ENCODE measurements around the gene SAPCD1.
"Not testable (repeated sequence)": the region's sequence is repeated elsewhere in the genome, so short reads cannot be mapped to it uniquely, and the experiment has no call there.

The SAPCD1 gene

GRCh38 chr6:31782126-31782855 lies 19.8 kb downstream of the SAPCD1 start:
- Histone ChIP-seq H3K4me3 (no peak overlapping the region), H3K27me3 (ENCODE audit: low read depth) (no peaks in the 10 kb centered on the region), H3K9me3 (no peaks in the 10 kb centered on the region), H3K4me1 (peaks cover under 1% of the 10 kb centered on the region), H3K36me3 (replicated peaks) (peaks cover 89% of the 10 kb centered on the region)
- in situ Hi-C loops (cut with MboI; ENCODE audit: low sequenced_read_pairs): no loop called here
- no peak for DNase-seq (ENCODE audit: low spot score in 2 of 2)

GRCh38 chr6:31784098-31784925 lies 21.9 kb downstream of the SAPCD1 start:
- DNase-seq (ENCODE audit: low spot score in 2 of 2): no peak
- Histone ChIP-seq H3K9me3 (no peaks in the 10 kb centered on the region), H3K4me3 (no peak overlapping the region), H3K36me3 (replicated peaks) (peaks cover 87% of the 10 kb centered on the region), H3K27me3 (ENCODE audit: low read depth) (no peaks in the 10 kb centered on the region), H3K4me1 (no peaks in the 10 kb centered on the region)
- in situ Hi-C loops (cut with MboI; ENCODE audit: low sequenced_read_pairs): no loop called here

- Histone ChIP-seq H3K36me3 (replicated peaks) (peaks cover 85% of the 10 kb centered on the region), H3K4me1 (no peaks in the 10 kb centered on the region)
- in situ Hi-C loops (cut with MboI; ENCODE audit: low sequenced_read_pairs): no loop called here
Observed at GRCh38 chr6:31785475-31785874, 23.0 kb downstream of the SAPCD1 start.

GRCh38 chr6:31791324-31792089 lies 29.1 kb downstream of the SAPCD1 start:
- H3K27me3 ChIP-seq (ENCODE audit: low read depth): no peaks in the 10 kb centered on the region
- H3K9me3 ChIP-seq: no peaks in the 10 kb centered on the region
- in situ Hi-C loops (cut with MboI; ENCODE audit: low sequenced_read_pairs): no loop called here
- peaks cover 8% of the 10 kb centered on the region for H3K4me1 ChIP-seq
- no peak overlapping the region for H3K4me3 ChIP-seq
- peaks cover 57% of the 10 kb centered on the region for H3K36me3 ChIP-seq (replicated peaks)
- DNase-seq (ENCODE audit: low spot score in 2 of 2): peak; percentile 81 to 85

More at GRCh38 chr6:31785475-31785874, 23.0 kb downstream of the SAPCD1 start:
- no peak for DNase-seq (ENCODE audit: low spot score in 2 of 2)
- Histone ChIP-seq H3K4me3 (no peak overlapping the region), H3K27me3 (ENCODE audit: low read depth) (no peaks in the 10 kb centered on the region), H3K9me3 (no peaks in the 10 kb centered on the region)

GRCh38 chr6:31792090-31792374 lies 29.6 kb downstream of the SAPCD1 start:
- Histone ChIP-seq H3K36me3 (replicated peaks) (peaks cover 57% of the 10 kb centered on the region), H3K9me3 (no peaks in the 10 kb centered on the region), H3K4me1 (peaks cover 8% of the 10 kb centered on the region), H3K27me3 (ENCODE audit: low read depth) (no peaks in the 10 kb centered on the region), H3K4me3 (no peak overlapping the region)
- DNase-seq (ENCODE audit: low spot score in 2 of 2): no peak
- in situ Hi-C loops (cut with MboI; ENCODE audit: low sequenced_read_pairs): no loop called here

- H3K36me3 ChIP-seq (replicated peaks): peaks cover 51% of the 10 kb centered on the region
- H3K4me1 ChIP-seq: peaks cover 8% of the 10 kb centered on the region
- H3K4me3 ChIP-seq: no peak overlapping the region
- H3K9me3 ChIP-seq: no peaks in the 10 kb centered on the region
- DNase-seq (ENCODE audit: low spot score in 2 of 2): no peak
- H3K27me3 ChIP-seq (ENCODE audit: low read depth): no peaks in the 10 kb centered on the region
- in situ Hi-C loops (cut with MboI; ENCODE audit: low sequenced_read_pairs): no loop called here
Observed at GRCh38 chr6:31792761-31793171, 30.3 kb downstream of the SAPCD1 start.

GRCh38 chr6:31793927-31794245 lies 31.4 kb downstream of the SAPCD1 start:
- Histone ChIP-seq H3K36me3 (replicated peaks) (peaks cover 52% of the 10 kb centered on the region), H3K4me3 (peak overlapping the region; percentile 96)
- H3K27me3 ChIP-seq (ENCODE audit: low read depth); DNase-seq (ENCODE audit: low spot score in 2 of 2); in situ Hi-C loops (cut with MboI; ENCODE audit: low sequenced_read_pairs); H3K4me1 ChIP-seq; H3K9me3 ChIP-seq: not testable (repeated sequence)

GRCh38 chr6:31794294-31794865 lies 31.9 kb downstream of the SAPCD1 start:
- peak in 1 of 2 experiments; percentile 50 for DNase-seq (ENCODE audit: low spot score in 2 of 2)
- no peaks in the 10 kb centered on the region for H3K27me3 ChIP-seq (ENCODE audit: low read depth)
- peaks cover 47% of the 10 kb centered on the region for H3K36me3 ChIP-seq (replicated peaks)
- H3K9me3 ChIP-seq: no peaks in the 10 kb centered on the region
- peak overlapping the region; percentile 96 for H3K4me3 ChIP-seq
- peaks cover 8% of the 10 kb centered on the region for H3K4me1 ChIP-seq
- in situ Hi-C loops (cut with MboI; ENCODE audit: low sequenced_read_pairs): no loop called here

- Histone ChIP-seq H3K27me3 (ENCODE audit: low read depth) (no peaks in the 10 kb centered on the region), H3K4me1 (peaks cover 8% of the 10 kb centered on the region), H3K4me3 (peak overlapping the region; percentile 96), H3K36me3 (replicated peaks) (peaks cover 42% of the 10 kb centered on the region), H3K9me3 (no peaks in the 10 kb centered on the region)
- no peak for DNase-seq (ENCODE audit: low spot score in 2 of 2)
- in situ Hi-C loops (cut with MboI; ENCODE audit: low sequenced_read_pairs): no loop called here
Observed at GRCh38 chr6:31794866-31795615, 32.6 kb downstream of the SAPCD1 start.

GRCh38 chr6:31795616-31796298 lies 33.3 kb downstream of the SAPCD1 start, which contains the start of gene VARS1:
TSS of gene VARS1 (minus strand) at chr6:31795752. CDS start at chr6:31795217, 535 bp downstream.
- H3K9me3 ChIP-seq: no peaks in the 10 kb centered on the region
- H3K4me3 ChIP-seq: peak within 1 kb of the TSS; percentile 96
- in situ Hi-C loops (cut with MboI; ENCODE audit: low sequenced_read_pairs): no loop called here
- DNase-seq (ENCODE audit: low spot score in 2 of 2): peak; percentile 90 to 95
- H3K27me3 ChIP-seq (ENCODE audit: low read depth): no peaks in the 10 kb centered on the region
- H3K36me3 ChIP-seq (replicated peaks): peaks cover 35% of the 10 kb centered on the region
- H3K4me1 ChIP-seq: peaks cover 8% of the 10 kb centered on the region

- in situ Hi-C loops (cut with MboI; ENCODE audit: low sequenced_read_pairs): no loop called here
- H3K4me1 ChIP-seq: peaks cover 8% of the 10 kb centered on the region
- DNase-seq (ENCODE audit: low spot score in 2 of 2): no peak
- no peaks in the 10 kb centered on the region for H3K27me3 ChIP-seq (ENCODE audit: low read depth)
- H3K9me3 ChIP-seq: no peaks in the 10 kb centered on the region
- no peak overlapping the region for H3K4me3 ChIP-seq
- H3K36me3 ChIP-seq (replicated peaks): peaks cover 32% of the 10 kb centered on the region
Observed at GRCh38 chr6:31796993-31797385, 34.5 kb downstream of the SAPCD1 start.

GRCh38 chr6:31797588-31797987 lies 35.1 kb downstream of the SAPCD1 start:
- DNase-seq (ENCODE audit: low spot score in 2 of 2): no peak
- Histone ChIP-seq H3K27me3 (ENCODE audit: low read depth) (no peaks in the 10 kb centered on the region), H3K4me1 (peaks cover 8% of the 10 kb centered on the region), H3K4me3 (no peak overlapping the region), H3K36me3 (replicated peaks) (peaks cover 30% of the 10 kb centered on the region), H3K9me3 (no peaks in the 10 kb centered on the region)
- in situ Hi-C loops (cut with MboI; ENCODE audit: low sequenced_read_pairs): no loop called here

- Histone ChIP-seq H3K27me3 (ENCODE audit: low read depth) (no peaks in the 10 kb centered on the region), H3K9me3 (no peaks in the 10 kb centered on the region)
- DNase-seq (ENCODE audit: low spot score in 2 of 2): no peak
Observed at GRCh38 chr6:31799781-31800180, 37.3 kb downstream of the SAPCD1 start.

More at GRCh38 chr6:31799781-31800180, 37.3 kb downstream of the SAPCD1 start:
- Histone ChIP-seq H3K4me3 (no peak overlapping the region), H3K36me3 (replicated peaks) (peaks cover 35% of the 10 kb centered on the region), H3K4me1 (peaks cover 4% of the 10 kb centered on the region)
- in situ Hi-C loops (cut with MboI; ENCODE audit: low sequenced_read_pairs): no loop called here
